Left cardiac atrium (tissue), 4 donors: ENCODE data around the gene WDR3. TPM values are rescaled to one million over a fixed set of nuclear protein-coding genes. Genes with fewer than 3 reads are reported as not detected.
A peak's percentile ranks its signal among the peaks of the same experiment; 100 is the strongest.
"Not testable (repeated sequence)": the region's sequence is repeated elsewhere in the genome, so short reads cannot be mapped to it uniquely, and the experiment has no call there.

Experiments used
- ATAC-seq, 2 donors: fragments of 200-7000 bp; cut with Tn5 transposase; one replicate each; pipeline ENCODE4 v1.9.1; 2020; ENCODE audit warnings: mild to moderate bottlenecking in 2 of 2, moderate library complexity in 2 of 2
- DNase-seq: peaks from one replicate; pipeline ENCODE4 v3.0.0-alpha.2; 2020
- intact Hi-C, 2 donors: fragments of 100-400 bp; cut with DNase I; formaldehyde crosslinking; loops; one replicate each; pipeline versions ENCODE4 v1.14.1 to v1.15.1; 2022 to 2023
- long read RNA-seq: library from polyadenylated mRNA; unstranded; transcript quantifications from one replicate; pipeline ENCODE4 v2.0.0, GENCODE V29; 2021
- total RNA-seq, 2 donors: library from RNA; stranded (reverse); fragmentation: NEBNext Ultra II Directional; extraction: Animal tissue kit (Norgen Biotek cat#: 25700); gene quantifications; one replicate each; pipeline ENCODE4 v1.2.1, GENCODE V29; 2021
- donor health status: DM: no; HTN: yes; CAD: no.
- donor health status: DM: no; HTN: yes; CAD: no; lungs with severe emphysema.
- donor health status: DM: yes; HTN: yes; CAD: no.
- donor health status: Dilated cardiomyopathy.

Gene WDR3
- 10 to 100 TPM; 11.9 to 22.6 TPM for total RNA-seq
- long read RNA-seq, full-length matches to known transcripts = 21 of 35 reads
- long read RNA-seq, partial matches to known transcripts = 7 of 35 reads
- long read RNA-seq, other reads (novel, unspliced or antisense) = 7 of 35 reads

- intact Hi-C loops = no loop called here
- DNase-seq (peak; percentile 98), ATAC-seq (peak; percentile 99)
Measured at GRCh38 chr1:117929343-117930172, at the start of gene WDR3, which contains the start of gene GDAP2. WDR3 (plus strand) TSS chr1:117929739; CDS start chr1:117933320, 3,581 bp downstream. GDAP2 (minus strand) TSS chr1:117929621; CDS start chr1:117920357, 9,264 bp downstream.

- intact Hi-C loops = no loop called here
- ATAC-seq (no peak), DNase-seq (no peak)
Measured at GRCh38 chr1:117883616-117884015, 45.9 kb upstream of the WDR3 start.

GRCh38 chr1:117886101-117886795, 43.3 kb upstream of the WDR3 start:
- ATAC-seq (no peak), DNase-seq (no peak)
- intact Hi-C loops = no loop called here

- DNase-seq = no peak
- no peak for ATAC-seq
- intact Hi-C loops = loop anchor here in 1 of 2 donors (10.0 kb wide), 1 partner anchor 356 kb away; no protein-coding TSS in a partner anchor
Measured at GRCh38 chr1:117890452-117890851, 39.1 kb upstream of the WDR3 start.

- ATAC-seq (no peak), DNase-seq (no peak)
- intact Hi-C loops = loop anchor here in 1 of 2 donors (10.0 kb wide), 1 partner anchor 358 kb away; no protein-coding TSS in a partner anchor
Measured at GRCh38 chr1:117892512-117892911, 37.0 kb upstream of the WDR3 start.

- DNase-seq = no peak
- intact Hi-C loops = loop anchor here in 1 of 2 donors (10.0 kb wide), 1 partner anchor 359 kb away; no protein-coding TSS in a partner anchor
- no peak for ATAC-seq
Measured at GRCh38 chr1:117894078-117894477, 35.5 kb upstream of the WDR3 start.

- DNase-seq = peak; percentile 56
Measured at GRCh38 chr1:117895482-117896114, 33.9 kb upstream of the WDR3 start.

GRCh38 chr1:117897551-117897950, 32.0 kb upstream of the WDR3 start:
- DNase-seq = no peak
- intact Hi-C loops = loop anchor here (5.0 to 10.0 kb wide), 2 partner anchors 363 to 385 kb away; no protein-coding TSS in a partner anchor
- no peak for ATAC-seq

More at GRCh38 chr1:117895482-117896114, 33.9 kb upstream of the WDR3 start:
- peak in 1 of 2 donors; percentile 19 for ATAC-seq
- intact Hi-C loops = loop anchor here (5.0 to 10.0 kb wide), 2 partner anchors 361 to 383 kb away; no protein-coding TSS in a partner anchor

GRCh38 chr1:117899801-117900200, 29.7 kb upstream of the WDR3 start:
- no peak for ATAC-seq
- intact Hi-C loops = loop anchor here (5.0 to 10.0 kb wide), 2 partner anchors 365 to 388 kb away; no protein-coding TSS in a partner anchor
- DNase-seq = no peak

GRCh38 chr1:117902944-117903343, 26.6 kb upstream of the WDR3 start:
- DNase-seq (no peak), ATAC-seq (no peak)
- intact Hi-C loops = no loop called here

GRCh38 chr1:117904485-117904884, 25.1 kb upstream of the WDR3 start:
- ATAC-seq (no peak), DNase-seq (no peak)
- intact Hi-C loops = no loop called here

GRCh38 chr1:117905019-117905418, 24.5 kb upstream of the WDR3 start:
- DNase-seq (no peak), ATAC-seq (no peak)
- intact Hi-C loops = no loop called here

- ATAC-seq = no peak
- DNase-seq = no peak
- intact Hi-C loops = no loop called here
Measured at GRCh38 chr1:117911051-117911450, 18.5 kb upstream of the WDR3 start.

- intact Hi-C loops = no loop called here
- DNase-seq (no peak), ATAC-seq (no peak)
Measured at GRCh38 chr1:117919376-117919775, 10.2 kb upstream of the WDR3 start.

GRCh38 chr1:117921991-117922390, 7.5 kb upstream of the WDR3 start:
- intact Hi-C loops = no loop called here
- DNase-seq (no peak), ATAC-seq (no peak)

- intact Hi-C loops, ATAC-seq, DNase-seq: not testable (repeated sequence)
Measured at GRCh38 chr1:117922717-117923116, 6.8 kb upstream of the WDR3 start.

- intact Hi-C loops = no loop called here
- no peak for ATAC-seq
Measured at GRCh38 chr1:117925981-117926380, 3.6 kb upstream of the WDR3 start.

GRCh38 chr1:117928881-117929342, 627 bp upstream of the WDR3 start:
- ATAC-seq (peak; percentile 71 to 81), DNase-seq (peak; percentile 55)
- intact Hi-C loops = no loop called here

More at GRCh38 chr1:117925981-117926380, 3.6 kb upstream of the WDR3 start:
- no peak for DNase-seq

- intact Hi-C loops = no loop called here
- ATAC-seq (no peak), DNase-seq (no peak)
Measured at GRCh38 chr1:117930173-117930447, 571 bp downstream of the WDR3 start.
